ENCODE data around the gene MYZAP.

MYZAP gene

GRCh38 chr15:57685306-57686095 lies 93.8 kb downstream of the MYZAP start:
- peaks cover 20% of the 10 kb centered on the region for H3K4me1 ChIP-seq (ENCODE audit: insufficient read depth, low read length)
- no peaks in the 10 kb centered on the region for H3K27me3 ChIP-seq (ENCODE audit: control insufficient read depth in 1 of 2, insufficient read depth in 2 of 2, low read length in 2 of 2)
- H3K9ac ChIP-seq (ENCODE audit: low read length) = no peak overlapping the region
- H3K9me3 ChIP-seq (ENCODE audit: low read length) = no peaks in the 10 kb centered on the region
- H3K4me3 ChIP-seq (ENCODE audit: low read depth in 1 of 2, low read length in 2 of 2) = no peak overlapping the region
- no peak overlapping the region for H3K27ac ChIP-seq (ENCODE audit: low read depth, low read length)
- no peaks in the 10 kb centered on the region for H3K36me3 ChIP-seq (ENCODE audit: insufficient read depth, low read length)

- Histone ChIP-seq H3K27me3 (ENCODE audit: control insufficient read depth in 1 of 2, insufficient read depth in 2 of 2, low read length in 2 of 2) (no peaks in the 10 kb centered on the region), H3K27ac (ENCODE audit: low read depth, low read length) (no peak overlapping the region), H3K9ac (ENCODE audit: low read length) (no peak overlapping the region), H3K4me1 (ENCODE audit: insufficient read depth, low read length) (peaks cover 20% of the 10 kb centered on the region), H3K36me3 (ENCODE audit: insufficient read depth, low read length) (no peaks in the 10 kb centered on the region), H3K9me3 (ENCODE audit: low read length) (no peaks in the 10 kb centered on the region), H3K4me3 (ENCODE audit: low read depth in 1 of 2, low read length in 2 of 2) (no peak overlapping the region)
Measured at GRCh38 chr15:57686657-57687056, 95.0 kb downstream of the MYZAP start.

- Histone ChIP-seq H3K4me1 (ENCODE audit: insufficient read depth, low read length) (peaks cover 8% of the 10 kb centered on the region), H3K9me3 (ENCODE audit: low read length) (no peaks in the 10 kb centered on the region), H3K36me3 (ENCODE audit: insufficient read depth, low read length) (no peaks in the 10 kb centered on the region), H3K9ac (ENCODE audit: low read length) (no peak overlapping the region), H3K27ac (ENCODE audit: low read depth, low read length) (no peak overlapping the region), H3K4me3 (ENCODE audit: low read depth in 1 of 2, low read length in 2 of 2) (no peak overlapping the region), H3K27me3 (ENCODE audit: control insufficient read depth in 1 of 2, insufficient read depth in 2 of 2, low read length in 2 of 2) (no peaks in the 10 kb centered on the region)
Measured at GRCh38 chr15:57690341-57690966, 98.8 kb downstream of the MYZAP start.

GRCh38 chr15:57691082-57691481 lies 99.4 kb downstream of the MYZAP start:
- Histone ChIP-seq H3K9me3 (ENCODE audit: low read length) (no peaks in the 10 kb centered on the region), H3K36me3 (ENCODE audit: insufficient read depth, low read length) (no peaks in the 10 kb centered on the region), H3K4me3 (ENCODE audit: low read depth in 1 of 2, low read length in 2 of 2) (no peak overlapping the region), H3K27me3 (ENCODE audit: control insufficient read depth in 1 of 2, insufficient read depth in 2 of 2, low read length in 2 of 2) (no peaks in the 10 kb centered on the region), H3K9ac (ENCODE audit: low read length) (no peak overlapping the region), H3K4me1 (ENCODE audit: insufficient read depth, low read length) (peaks cover 8% of the 10 kb centered on the region), H3K27ac (ENCODE audit: low read depth, low read length) (no peak overlapping the region)

- Histone ChIP-seq H3K4me3 (ENCODE audit: low read depth in 1 of 2, low read length in 2 of 2) (no peak overlapping the region), H3K27ac (ENCODE audit: low read depth, low read length) (no peak overlapping the region), H3K27me3 (ENCODE audit: control insufficient read depth in 1 of 2, insufficient read depth in 2 of 2, low read length in 2 of 2) (no peaks in the 10 kb centered on the region), H3K4me1 (ENCODE audit: insufficient read depth, low read length) (peaks cover 8% of the 10 kb centered on the region), H3K9ac (ENCODE audit: low read length) (no peak overlapping the region), H3K9me3 (ENCODE audit: low read length) (no peaks in the 10 kb centered on the region), H3K36me3 (ENCODE audit: insufficient read depth, low read length) (no peaks in the 10 kb centered on the region)
Measured at GRCh38 chr15:57692709-57693108, 101.0 kb downstream of the MYZAP start.

- Histone ChIP-seq H3K36me3 (ENCODE audit: insufficient read depth, low read length) (no peaks in the 10 kb centered on the region), H3K9me3 (ENCODE audit: low read length) (no peaks in the 10 kb centered on the region), H3K4me1 (ENCODE audit: insufficient read depth, low read length) (peaks cover 8% of the 10 kb centered on the region), H3K9ac (ENCODE audit: low read length) (no peak overlapping the region), H3K27me3 (ENCODE audit: control insufficient read depth in 1 of 2, insufficient read depth in 2 of 2, low read length in 2 of 2) (no peaks in the 10 kb centered on the region), H3K27ac (ENCODE audit: low read depth, low read length) (no peak overlapping the region), H3K4me3 (ENCODE audit: low read depth in 1 of 2, low read length in 2 of 2) (no peak overlapping the region)
Measured at GRCh38 chr15:57694279-57694678, 102.6 kb downstream of the MYZAP start.

GRCh38 chr15:57696146-57696545 lies 104.4 kb downstream of the MYZAP start:
- no peak overlapping the region for H3K9ac ChIP-seq (ENCODE audit: low read length)
- no peaks in the 10 kb centered on the region for H3K9me3 ChIP-seq (ENCODE audit: low read length)
- no peaks in the 10 kb centered on the region for H3K27me3 ChIP-seq (ENCODE audit: control insufficient read depth in 1 of 2, insufficient read depth in 2 of 2, low read length in 2 of 2)
- H3K36me3 ChIP-seq (ENCODE audit: insufficient read depth, low read length) = no peaks in the 10 kb centered on the region
- no peak overlapping the region for H3K27ac ChIP-seq (ENCODE audit: low read depth, low read length)
- no peak overlapping the region for H3K4me3 ChIP-seq (ENCODE audit: low read depth in 1 of 2, low read length in 2 of 2)
- peaks cover 8% of the 10 kb centered on the region for H3K4me1 ChIP-seq (ENCODE audit: insufficient read depth, low read length)

- H3K4me3 ChIP-seq (ENCODE audit: low read depth in 1 of 2, low read length in 2 of 2) = no peak overlapping the region
- H3K9me3 ChIP-seq (ENCODE audit: low read length) = no peaks in the 10 kb centered on the region
- no peaks in the 10 kb centered on the region for H3K36me3 ChIP-seq (ENCODE audit: insufficient read depth, low read length)
- H3K27me3 ChIP-seq (ENCODE audit: control insufficient read depth in 1 of 2, insufficient read depth in 2 of 2, low read length in 2 of 2) = no peaks in the 10 kb centered on the region
- no peak overlapping the region for H3K27ac ChIP-seq (ENCODE audit: low read depth, low read length)
- peaks cover 8% of the 10 kb centered on the region for H3K4me1 ChIP-seq (ENCODE audit: insufficient read depth, low read length)
- H3K9ac ChIP-seq (ENCODE audit: low read length) = no peak overlapping the region
Measured at GRCh38 chr15:57697588-57697987, 105.9 kb downstream of the MYZAP start.

- no peak overlapping the region for H3K9ac ChIP-seq (ENCODE audit: low read length)
- no peak overlapping the region for H3K27ac ChIP-seq (ENCODE audit: low read depth, low read length)
- no peaks in the 10 kb centered on the region for H3K9me3 ChIP-seq (ENCODE audit: low read length)
- no peaks in the 10 kb centered on the region for H3K36me3 ChIP-seq (ENCODE audit: insufficient read depth, low read length)
- no peak overlapping the region for H3K4me3 ChIP-seq (ENCODE audit: low read depth in 1 of 2, low read length in 2 of 2)
- peaks cover 8% of the 10 kb centered on the region for H3K4me1 ChIP-seq (ENCODE audit: insufficient read depth, low read length)
- no peaks in the 10 kb centered on the region for H3K27me3 ChIP-seq (ENCODE audit: control insufficient read depth in 1 of 2, insufficient read depth in 2 of 2, low read length in 2 of 2)
Measured at GRCh38 chr15:57698243-57698642, 106.5 kb downstream of the MYZAP start.

- no peak overlapping the region for H3K4me3 ChIP-seq (ENCODE audit: low read depth in 1 of 2, low read length in 2 of 2)
- no peak overlapping the region for H3K9ac ChIP-seq (ENCODE audit: low read length)
- H3K27ac ChIP-seq (ENCODE audit: low read depth, low read length) = no peak overlapping the region
- peaks cover 8% of the 10 kb centered on the region for H3K4me1 ChIP-seq (ENCODE audit: insufficient read depth, low read length)
- H3K27me3 ChIP-seq (ENCODE audit: control insufficient read depth in 1 of 2, insufficient read depth in 2 of 2, low read length in 2 of 2) = no peaks in the 10 kb centered on the region
- H3K36me3 ChIP-seq (ENCODE audit: insufficient read depth, low read length) = no peaks in the 10 kb centered on the region
- H3K9me3 ChIP-seq (ENCODE audit: low read length) = no peaks in the 10 kb centered on the region
Measured at GRCh38 chr15:57698991-57699390, 107.3 kb downstream of the MYZAP start.

- no peaks in the 10 kb centered on the region for H3K36me3 ChIP-seq (ENCODE audit: insufficient read depth, low read length)
- H3K9me3 ChIP-seq (ENCODE audit: low read length) = no peaks in the 10 kb centered on the region
- no peak overlapping the region for H3K27ac ChIP-seq (ENCODE audit: low read depth, low read length)
- H3K9ac ChIP-seq (ENCODE audit: low read length) = no peak overlapping the region
- H3K4me1 ChIP-seq (ENCODE audit: insufficient read depth, low read length) = peaks cover 14% of the 10 kb centered on the region
- no peaks in the 10 kb centered on the region for H3K27me3 ChIP-seq (ENCODE audit: control insufficient read depth in 1 of 2, insufficient read depth in 2 of 2, low read length in 2 of 2)
- no peak overlapping the region for H3K4me3 ChIP-seq (ENCODE audit: low read depth in 1 of 2, low read length in 2 of 2)
Measured at GRCh38 chr15:57703387-57703786, 111.7 kb downstream of the MYZAP start.

GRCh38 chr15:57704441-57704840 lies 112.7 kb downstream of the MYZAP start:
- Histone ChIP-seq H3K9ac (ENCODE audit: low read length) (no peak overlapping the region), H3K4me3 (ENCODE audit: low read depth in 1 of 2, low read length in 2 of 2) (no peak overlapping the region), H3K4me1 (ENCODE audit: insufficient read depth, low read length) (peaks cover 22% of the 10 kb centered on the region), H3K27ac (ENCODE audit: low read depth, low read length) (no peak overlapping the region), H3K36me3 (ENCODE audit: insufficient read depth, low read length) (peaks cover 5% of the 10 kb centered on the region), H3K9me3 (ENCODE audit: low read length) (no peaks in the 10 kb centered on the region), H3K27me3 (ENCODE audit: control insufficient read depth in 1 of 2, insufficient read depth in 2 of 2, low read length in 2 of 2) (no peaks in the 10 kb centered on the region)
